RPMI8226 (cell line): Measurements from ENCODE around the gene FDPS.

Source experiments
- DNase-seq: peaks from one replicate; pipeline ENCODE4 v3.0.0-alpha.2; 2015

FDPS gene

GRCh38 chr1:155308493-155309422 is at the start of gene FDPS:
TSS of gene FDPS (plus strand) at chr1:155308866. CDS start at chr1:155309790, 924 bp downstream.
- peak; percentile 100 for DNase-seq

DNA sequence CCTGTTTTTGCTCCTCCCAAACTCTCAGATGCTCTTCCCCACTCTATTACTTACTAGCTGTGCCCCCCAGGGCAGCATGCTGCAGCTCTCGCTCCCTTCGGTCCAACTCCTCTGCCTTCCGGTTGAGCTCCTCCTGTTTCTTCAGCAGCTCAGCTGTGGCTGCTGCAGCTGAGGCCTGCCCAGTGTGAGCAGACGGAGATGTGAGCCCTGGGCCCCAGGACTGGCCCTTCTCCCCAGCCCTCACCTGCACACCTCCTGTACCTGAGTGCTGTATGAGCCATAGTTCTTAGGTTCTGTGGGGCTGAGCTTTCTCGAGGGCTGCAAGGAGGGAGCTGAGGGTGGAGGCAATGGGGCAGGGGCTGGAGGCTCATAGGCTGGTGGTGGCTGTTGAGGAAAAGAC is 48.4 kb upstream of the FDPS start:
- no peak for DNase-seq

DNA sequence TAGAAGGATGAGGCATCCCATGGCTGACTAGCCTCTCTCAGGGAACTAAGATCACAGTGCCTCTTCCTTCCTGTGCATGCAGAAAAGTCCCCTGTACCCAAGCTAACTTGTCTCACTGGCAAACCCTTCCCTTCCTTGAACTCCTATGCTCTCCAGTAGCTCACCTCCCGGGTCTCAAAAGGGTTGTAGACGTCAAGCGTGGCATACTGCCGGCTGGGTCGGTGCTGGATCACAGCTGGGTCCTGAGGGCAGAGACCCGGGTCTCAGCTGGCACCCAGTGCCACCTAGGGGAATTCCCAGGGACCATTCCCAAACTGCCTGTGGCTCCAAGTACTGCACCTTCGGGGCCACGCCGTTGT is 47.2 kb upstream of the FDPS start:
- no peak for DNase-seq

- peak; percentile 97 for DNase-seq
These were observed 46.6 kb upstream of the FDPS start, which contains the start of gene SCAMP3 for GRCh38 chr1:155261852-155262673. TSS of gene SCAMP3 (minus strand) at chr1:155262360. CDS start at chr1:155262151, 209 bp downstream.

DNA sequence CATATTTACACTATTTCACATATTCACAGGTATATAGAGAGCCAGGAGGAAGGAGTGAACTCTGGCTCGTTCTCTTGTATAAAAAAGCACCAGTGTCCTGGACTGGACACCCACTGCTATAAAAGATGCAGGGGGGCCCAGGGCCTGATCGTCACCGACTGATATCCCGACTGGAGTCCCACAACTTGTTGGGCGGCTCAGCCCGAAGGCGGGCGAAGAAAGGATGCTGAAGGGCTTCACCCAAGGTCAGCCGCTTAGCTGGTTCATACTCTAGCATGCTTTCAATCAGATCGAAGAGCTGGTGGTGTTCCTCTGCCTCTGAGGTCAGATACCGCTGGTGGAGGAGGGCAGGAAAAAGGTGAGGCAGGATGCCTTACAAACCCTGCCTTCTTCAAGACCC is 45.6 kb upstream of the FDPS start:
- DNase-seq: no peak

- DNase-seq: no peak
These were observed 42.1 kb upstream of the FDPS start for GRCh38 chr1:155266553-155266952.

DNA sequence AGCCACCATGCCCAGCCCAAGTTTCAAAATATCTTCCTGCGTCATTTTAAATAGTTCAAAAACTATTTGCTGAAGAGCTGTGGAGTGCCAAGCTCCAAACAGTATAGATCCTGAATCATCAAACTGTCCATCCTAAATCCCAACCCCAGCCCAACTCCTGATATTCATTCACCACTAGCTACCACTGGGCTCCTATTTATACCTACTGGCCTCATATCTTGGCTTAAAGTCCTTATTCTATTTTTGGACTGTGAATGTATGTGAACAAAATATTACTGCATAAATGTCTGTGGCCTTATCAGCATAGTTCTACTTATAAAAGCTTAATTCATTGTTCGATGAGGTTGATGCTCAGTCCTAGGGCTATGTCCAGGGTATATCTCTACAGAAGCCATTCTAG is 41.3 kb upstream of the FDPS start:
- no peak for DNase-seq

DNA sequence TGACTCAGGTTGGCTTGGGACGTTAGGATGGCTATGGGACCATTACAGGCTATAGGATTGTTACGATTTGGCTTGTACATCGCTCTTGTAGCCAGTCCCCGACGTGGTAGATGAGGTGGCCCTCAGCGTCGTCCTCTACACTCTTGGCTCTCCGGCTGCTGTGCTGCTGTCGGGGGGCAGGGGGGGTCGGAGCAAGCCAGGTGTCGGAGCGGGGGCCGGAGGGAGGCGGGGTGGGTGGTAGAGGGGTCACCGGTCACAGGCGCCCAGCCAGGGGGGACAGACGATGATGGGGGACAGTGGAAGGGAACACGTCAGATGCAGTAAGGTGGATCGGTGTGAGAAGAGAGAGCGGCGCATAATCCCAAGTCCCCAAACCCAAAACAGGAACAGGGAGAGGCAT is 40.0 kb upstream of the FDPS start:
- DNase-seq: no peak

- DNase-seq: no peak
These were observed 39.3 kb upstream of the FDPS start for GRCh38 chr1:155269381-155269780.

DNA sequence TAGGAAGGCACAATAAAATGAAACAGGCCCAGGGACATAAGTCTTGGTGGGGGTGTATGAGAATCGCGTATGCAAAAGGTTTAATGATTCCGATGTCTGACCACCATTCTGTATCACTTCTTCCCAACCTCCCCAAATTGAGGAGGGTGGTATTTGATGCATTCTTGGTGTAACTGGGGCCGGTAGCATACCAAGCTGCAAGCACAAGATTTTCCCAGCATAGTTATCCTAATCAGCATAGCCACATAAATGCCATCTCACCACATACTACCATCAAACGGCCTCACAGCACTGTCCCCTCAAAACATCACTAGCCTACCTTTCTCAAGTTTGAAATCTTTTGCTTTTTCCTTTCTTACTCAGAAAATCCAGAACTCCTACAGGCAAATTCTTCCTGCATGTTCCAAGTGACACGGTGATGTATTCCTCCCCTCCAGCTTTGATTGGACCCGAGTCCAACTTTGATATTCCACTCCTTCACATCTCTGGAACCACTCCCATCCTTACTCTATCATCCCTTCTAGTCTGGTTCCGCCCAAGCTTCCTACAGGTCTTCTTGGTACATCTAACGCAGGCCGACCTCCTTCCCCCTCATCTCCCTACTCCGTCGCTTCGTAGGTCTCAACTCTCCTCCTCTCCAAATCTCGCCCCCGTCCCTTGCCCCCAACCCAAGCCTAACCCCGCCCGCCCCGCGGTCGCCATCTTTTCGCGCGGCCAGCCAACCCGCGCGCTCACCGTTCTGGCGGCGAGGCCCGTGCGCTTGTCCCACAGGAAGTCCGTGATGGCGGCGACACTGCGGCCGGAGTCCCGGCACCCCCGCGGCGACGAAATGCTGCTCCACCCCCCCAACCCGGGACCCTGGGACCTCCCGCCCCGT is 36.0 kb upstream of the FDPS start:
- no peak for DNase-seq

GRCh38 chr1:155273343-155274245 is 35.1 kb upstream of the FDPS start, which contains the start of gene CLK2:
TSS of gene CLK2 (minus strand) at chr1:155273504. CDS start at chr1:155270977, 2,527 bp downstream.
- peak; percentile 99 for DNase-seq

GRCh38 chr1:155277070-155277901 is 31.4 kb upstream of the FDPS start, which contains the start of gene HCN3:
TSS of gene HCN3 (plus strand) at chr1:155277463. CDS start at chr1:155277591, 128 bp downstream.
- DNase-seq: peak; percentile 99

GRCh38 chr1:155277902-155278688 is 30.6 kb upstream of the FDPS start:
- peak; percentile 77 for DNase-seq

- DNase-seq: no peak
These were observed 29.9 kb upstream of the FDPS start for GRCh38 chr1:155278689-155279160.

- DNase-seq: no peak
These were observed 29.4 kb upstream of the FDPS start for GRCh38 chr1:155279268-155279667.

DNA sequence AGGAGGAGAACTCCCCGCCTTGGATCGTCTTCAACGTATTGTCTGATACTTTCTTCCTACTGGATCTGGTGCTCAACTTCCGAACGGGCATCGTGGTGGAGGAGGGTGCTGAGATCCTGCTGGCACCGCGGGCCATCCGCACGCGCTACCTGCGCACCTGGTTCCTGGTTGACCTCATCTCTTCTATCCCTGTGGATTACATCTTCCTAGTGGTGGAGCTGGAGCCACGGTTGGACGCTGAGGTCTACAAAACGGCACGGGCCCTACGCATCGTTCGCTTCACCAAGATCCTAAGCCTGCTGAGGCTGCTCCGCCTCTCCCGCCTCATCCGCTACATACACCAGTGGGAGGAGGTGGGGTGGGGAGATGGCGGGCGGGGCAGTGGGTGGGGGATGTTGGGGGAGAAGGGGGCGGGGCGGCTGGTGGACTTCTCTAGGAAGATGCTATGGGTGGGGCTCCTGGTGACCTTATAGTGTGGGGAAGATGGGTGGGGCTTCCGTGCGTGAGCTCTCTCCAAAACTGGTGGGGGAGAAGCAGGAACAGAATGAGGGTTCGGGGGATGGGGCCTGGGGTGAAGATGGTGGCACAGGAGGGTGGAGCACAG is 26.1 kb upstream of the FDPS start:
- no peak for DNase-seq

GRCh38 chr1:155284476-155284875 is 24.2 kb upstream of the FDPS start:
- DNase-seq: no peak

DNA sequence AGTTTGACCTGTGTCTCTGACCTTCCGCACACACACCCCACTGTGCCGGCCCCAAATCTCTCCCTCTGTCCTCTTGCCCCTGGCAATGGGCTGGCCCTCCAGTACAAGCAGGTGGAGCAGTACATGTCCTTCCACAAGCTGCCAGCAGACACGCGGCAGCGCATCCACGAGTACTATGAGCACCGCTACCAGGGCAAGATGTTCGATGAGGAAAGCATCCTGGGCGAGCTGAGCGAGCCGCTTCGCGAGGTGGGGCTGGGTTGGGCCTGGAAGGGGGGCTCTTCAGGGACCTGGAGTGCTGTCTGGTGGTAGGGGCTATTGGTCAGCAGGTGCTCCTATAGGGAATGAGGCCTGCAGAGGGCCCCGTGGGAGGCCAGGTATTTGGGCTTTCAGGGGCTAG is 23.6 kb upstream of the FDPS start:
- no peak for DNase-seq

- no peak for DNase-seq
These were observed 23.0 kb upstream of the FDPS start for GRCh38 chr1:155285631-155286044.
